ENCODE results near the gene ALPL. TPM values are rescaled to one million over a fixed set of nuclear protein-coding genes. Genes with fewer than 3 reads are reported as not detected.
A peak's percentile ranks its signal among the peaks of the same experiment; 100 is the strongest.

ALPL gene
- total RNA-seq, 1 experiment from 2014 or later = 140 TPM

DNA sequence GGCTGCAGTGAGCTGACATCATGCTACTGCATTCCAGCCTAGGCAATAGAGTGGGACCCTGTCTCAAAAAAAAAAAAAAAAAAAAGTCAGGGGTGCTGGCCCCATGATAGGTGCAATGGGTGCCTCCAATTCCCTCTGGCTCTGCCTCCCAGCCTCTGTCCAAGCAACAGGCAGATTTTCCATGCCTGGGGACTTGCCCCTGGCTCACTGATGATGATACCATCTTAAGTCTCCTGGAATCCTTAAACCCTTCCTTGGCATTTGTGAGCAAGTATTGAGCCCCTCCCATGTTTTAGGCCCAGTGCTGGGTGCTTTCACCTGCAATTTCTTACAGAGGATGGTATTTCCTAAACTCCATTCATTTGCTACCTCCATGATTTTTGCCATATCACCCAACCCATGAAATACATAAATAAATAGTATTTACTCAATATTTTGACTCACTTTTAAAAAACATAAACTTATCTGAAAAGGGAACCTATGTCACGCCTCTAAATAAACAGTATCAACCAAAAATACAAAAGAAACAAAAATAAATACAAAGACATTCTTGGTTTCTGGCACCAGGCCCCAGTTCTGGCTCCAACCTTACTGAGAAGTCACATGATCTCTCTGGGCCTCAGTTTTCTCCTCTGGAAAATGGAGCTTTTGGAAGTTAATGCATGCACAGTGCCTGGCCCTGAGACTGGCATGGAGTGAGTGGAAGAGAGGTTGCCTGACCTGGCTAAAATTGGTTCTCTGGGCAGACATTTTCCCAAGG lies 1.5 kb upstream of the ALPL start:
- ATAC-seq (no peak), DNase-seq (ENCODE audit: low spot score) (no peak)
- Mint-ChIP-seq H3K9me3 (no peaks in the 10 kb centered on the region), H3K36me3 (peaks cover 3% of the 10 kb centered on the region; the same call in 1 of the 2 replicates), H3K27me3 (ENCODE audit: low read depth) (peaks cover 24% of the 10 kb centered on the region), H3K4me1 (peaks cover 32% of the 10 kb centered on the region), H3K27ac (no peak overlapping the region), H3K4me3 (no peak overlapping the region)
- ChIA-PET CTCF (interaction anchor here (0.9 to 6.0 kb wide), 7 partner anchors 11 to 72 kb away, joined by 3 to 62 read pairs (median 4); no protein-coding TSS in a partner anchor), POLR2A (interaction anchor here (0.5 to 0.6 kb wide), 2 partner anchors 455 to 1792 kb away, joined by 5 to 8 read pairs; no protein-coding TSS in a partner anchor)
- TF ChIP-seq ZNF219 (CRISPR knock-in tag; IDR thresholded peaks at IDR 0.05; ENCODE audit: borderline replicate concordance) (no peak), CREM (CRISPR knock-in tag; IDR thresholded peaks at IDR 0.05) (no peak), SOX15 (CRISPR knock-in tag; IDR thresholded peaks at IDR 0.05) (no peak), ATF1 (CRISPR knock-in tag; IDR thresholded peaks at IDR 0.05) (no peak)

DNA sequence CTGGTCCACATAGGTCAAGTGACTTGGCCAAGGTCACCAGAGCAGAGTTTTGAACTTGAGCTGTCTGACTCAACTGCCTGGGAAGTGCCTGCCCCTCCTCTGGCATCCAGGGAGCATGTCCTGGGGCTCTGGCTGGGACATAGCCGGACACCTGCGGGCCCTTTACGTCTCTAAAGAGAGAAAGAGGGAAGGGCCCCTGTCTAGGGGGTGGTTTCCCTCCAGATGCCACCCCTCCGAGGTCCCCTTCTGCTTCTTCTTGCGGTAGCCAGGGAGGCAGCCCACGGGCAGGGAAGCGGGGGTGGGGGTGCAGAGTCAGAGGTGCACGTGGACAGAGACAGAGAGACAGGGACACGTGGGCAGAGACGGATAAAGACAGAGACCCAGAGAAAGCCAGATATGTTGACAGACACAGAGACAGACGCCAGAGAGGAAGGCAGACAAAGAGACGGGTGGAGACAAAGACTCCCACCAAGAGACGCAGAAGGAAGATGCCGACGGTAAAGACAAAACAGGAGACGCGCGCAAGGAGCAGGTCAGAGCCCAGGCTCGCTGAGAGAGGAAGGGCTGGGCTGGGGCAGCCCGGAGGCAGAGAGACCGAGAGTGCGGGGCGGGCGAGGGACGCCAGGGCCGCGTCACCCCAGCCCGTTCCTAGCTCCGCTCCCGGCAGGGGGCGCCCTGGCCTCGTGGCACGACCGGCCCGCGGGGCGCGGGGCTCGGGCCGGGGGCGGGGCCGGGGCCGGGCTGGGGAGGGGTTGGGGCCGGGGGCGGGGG lies 458 bp upstream of the ALPL start:
- ATAC-seq (peak; percentile 90), DNase-seq (ENCODE audit: low spot score) (peak; percentile 92)
- Mint-ChIP-seq H3K4me3 (peak overlapping the region; percentile 69), H3K36me3 (peaks cover 3% of the 10 kb centered on the region; the same call in 1 of the 2 replicates), H3K4me1 (peaks cover 34% of the 10 kb centered on the region), H3K27ac (no peak overlapping the region), H3K9me3 (no peaks in the 10 kb centered on the region), H3K27me3 (ENCODE audit: low read depth) (peaks cover 21% of the 10 kb centered on the region)
- CTCF ChIA-PET = interaction anchor here (0.7 to 6.0 kb wide), 22 partner anchors 10 to 253 kb away, joined by 3 to 62 read pairs (median 6); no protein-coding TSS in a partner anchor
- POLR2A ChIA-PET = interaction anchor here (0.5 to 1.5 kb wide), 3 partner anchors 24 to 1791 kb away, joined by 4 to 8 read pairs (median 5); no protein-coding TSS in a partner anchor
- TF ChIP-seq HMGA2 (CRISPR knock-in tag; IDR thresholded peaks at IDR 0.05) (no peak), ZBTB21 (CRISPR knock-in tag; IDR thresholded peaks at IDR 0.05; ENCODE audit: borderline replicate concordance) (no peak), JAZF1 (CRISPR knock-in tag; IDR thresholded peaks at IDR 0.05) (no peak), OVOL2 (CRISPR knock-in tag; IDR thresholded peaks at IDR 0.05; ENCODE audit: borderline replicate concordance) (no peak), NFYB (CRISPR knock-in tag; conservative IDR thresholded peaks at IDR 0.05; ENCODE audit: low read depth) (no peak), TEAD1 (CRISPR knock-in tag; IDR thresholded peaks at IDR 0.05) (no peak), EMX1 (CRISPR knock-in tag; IDR thresholded peaks at IDR 0.05) (no peak), PRRX2 (CRISPR knock-in tag; IDR thresholded peaks at IDR 0.05) (no peak), NR3C1 (CRISPR knock-in tag; conservative IDR thresholded peaks at IDR 0.05; ENCODE audit: low read depth) (no peak), MAX (CRISPR knock-in tag; IDR thresholded peaks at IDR 0.05) (peak; percentile 64), KAT7 (CRISPR knock-in tag; IDR thresholded peaks at IDR 0.05; ENCODE audit: borderline replicate concordance) (no peak), GRHL2 (CRISPR knock-in tag; IDR thresholded peaks at IDR 0.05; ENCODE audit: insufficient replicate concordance, severe bottlenecking) (no peak), IRF2 (CRISPR knock-in tag; IDR thresholded peaks at IDR 0.05; ENCODE audit: borderline replicate concordance, low read depth) (no peak), ZNF263 (CRISPR knock-in tag; IDR thresholded peaks at IDR 0.05; ENCODE audit: low read depth) (no peak), NR2C2 (CRISPR knock-in tag; IDR thresholded peaks at IDR 0.05) (no peak), USF1 (CRISPR knock-in tag; IDR thresholded peaks at IDR 0.05) (0 out of 2 replicates have a peak, but pooled peaks have one; percentile 27), GTF2I (CRISPR knock-in tag; conservative IDR thresholded peaks at IDR 0.05) (no peak), GABPB1 (CRISPR knock-in tag; IDR thresholded peaks at IDR 0.05) (no peak), ZMAT4 (CRISPR knock-in tag; IDR thresholded peaks at IDR 0.05) (no peak), SOX15 (CRISPR knock-in tag; IDR thresholded peaks at IDR 0.05) (no peak), MLX (CRISPR knock-in tag; IDR thresholded peaks at IDR 0.05) (no peak), TCF7 (CRISPR knock-in tag; IDR thresholded peaks at IDR 0.05; ENCODE audit: low read depth) (no peak)
- TF ChIP-seq, protein P1, sequence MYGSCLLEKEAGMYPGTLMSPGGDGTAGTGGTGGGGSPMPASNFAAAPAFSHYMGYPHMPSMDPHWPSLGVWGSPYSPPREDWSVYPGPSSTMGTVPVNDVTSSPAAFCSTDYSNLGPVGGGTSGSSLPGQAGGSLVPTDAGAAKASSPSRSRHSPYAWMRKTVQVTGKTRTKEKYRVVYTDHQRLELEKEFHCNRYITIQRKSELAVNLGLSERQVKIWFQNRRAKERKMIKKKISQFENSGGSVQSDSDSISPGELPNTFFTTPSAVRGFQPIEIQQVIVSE (CRISPR knock-in tag; IDR thresholded peaks at IDR 0.05; ENCODE audit: borderline replicate concordance) = no peak
- TF ChIP-seq, protein P2, sequence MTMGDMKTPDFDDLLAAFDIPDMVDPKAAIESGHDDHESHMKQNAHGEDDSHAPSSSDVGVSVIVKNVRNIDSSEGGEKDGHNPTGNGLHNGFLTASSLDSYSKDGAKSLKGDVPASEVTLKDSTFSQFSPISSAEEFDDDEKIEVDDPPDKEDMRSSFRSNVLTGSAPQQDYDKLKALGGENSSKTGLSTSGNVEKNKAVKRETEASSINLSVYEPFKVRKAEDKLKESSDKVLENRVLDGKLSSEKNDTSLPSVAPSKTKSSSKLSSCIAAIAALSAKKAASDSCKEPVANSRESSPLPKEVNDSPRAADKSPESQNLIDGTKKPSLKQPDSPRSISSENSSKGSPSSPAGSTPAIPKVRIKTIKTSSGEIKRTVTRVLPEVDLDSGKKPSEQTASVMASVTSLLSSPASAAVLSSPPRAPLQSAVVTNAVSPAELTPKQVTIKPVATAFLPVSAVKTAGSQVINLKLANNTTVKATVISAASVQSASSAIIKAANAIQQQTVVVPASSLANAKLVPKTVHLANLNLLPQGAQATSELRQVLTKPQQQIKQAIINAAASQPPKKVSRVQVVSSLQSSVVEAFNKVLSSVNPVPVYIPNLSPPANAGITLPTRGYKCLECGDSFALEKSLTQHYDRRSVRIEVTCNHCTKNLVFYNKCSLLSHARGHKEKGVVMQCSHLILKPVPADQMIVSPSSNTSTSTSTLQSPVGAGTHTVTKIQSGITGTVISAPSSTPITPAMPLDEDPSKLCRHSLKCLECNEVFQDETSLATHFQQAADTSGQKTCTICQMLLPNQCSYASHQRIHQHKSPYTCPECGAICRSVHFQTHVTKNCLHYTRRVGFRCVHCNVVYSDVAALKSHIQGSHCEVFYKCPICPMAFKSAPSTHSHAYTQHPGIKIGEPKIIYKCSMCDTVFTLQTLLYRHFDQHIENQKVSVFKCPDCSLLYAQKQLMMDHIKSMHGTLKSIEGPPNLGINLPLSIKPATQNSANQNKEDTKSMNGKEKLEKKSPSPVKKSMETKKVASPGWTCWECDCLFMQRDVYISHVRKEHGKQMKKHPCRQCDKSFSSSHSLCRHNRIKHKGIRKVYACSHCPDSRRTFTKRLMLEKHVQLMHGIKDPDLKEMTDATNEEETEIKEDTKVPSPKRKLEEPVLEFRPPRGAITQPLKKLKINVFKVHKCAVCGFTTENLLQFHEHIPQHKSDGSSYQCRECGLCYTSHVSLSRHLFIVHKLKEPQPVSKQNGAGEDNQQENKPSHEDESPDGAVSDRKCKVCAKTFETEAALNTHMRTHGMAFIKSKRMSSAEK (CRISPR knock-in tag; IDR thresholded peaks at IDR 0.05; ENCODE audit: borderline replicate concordance) = no peak
